Spinal cord (tissue), 10 donors: ENCODE data around the gene TCP11. TPM values are rescaled to one million over a fixed set of nuclear protein-coding genes. Genes with fewer than 3 reads are reported as not detected.

ENCODE experiments used
- DNase-seq, 6 donors: peaks; one replicate each; pipeline versions ENCODE4 v3.0.0 to v3.0.0-alpha.2; 2013 to 2015; ENCODE audit warnings: low spot score in 6 of 6, low read depth in 4 of 6
- H3K27ac ChIP-seq: one replicate; pipeline ENCODE4 v1.5.1; 2013; ENCODE audit warnings: low read depth, low read length, control low read depth
- H3K27me3 ChIP-seq: one replicate; pipeline ENCODE4 v1.6.1; 2013; ENCODE audit warnings: low read length; ENCODE audit not compliant: control insufficient read depth, insufficient read depth
- H3K36me3 ChIP-seq: one replicate; pipeline ENCODE4 v1.6.1; 2013; ENCODE audit warnings: low read length; ENCODE audit not compliant: control insufficient read depth, insufficient read depth
- H3K4me1 ChIP-seq: one replicate; pipeline ENCODE4 v1.6.1; 2013; ENCODE audit warnings: low read length; ENCODE audit not compliant: control insufficient read depth, insufficient read depth
- H3K4me3 ChIP-seq: one replicate; pipeline ENCODE4 v1.5.1; 2013; ENCODE audit warnings: low read depth, low read length, control low read depth
- H3K9me3 ChIP-seq: one replicate; pipeline ENCODE4 v1.6.1; 2013; ENCODE audit warnings: low read length; ENCODE audit not compliant: control insufficient read depth, insufficient read depth
- WGBS: methylation state at CpG from one replicate; pipeline ENCODE4 v1.1.5; 2013; ENCODE audit warnings: missing lambda C conversion rate; ENCODE audit not compliant: insufficient coverage; 5-methylcytosine and 5-hydroxymethylcytosine counted together
- polyA plus RNA-seq, 2 donors: library from polyadenylated mRNA; unstranded; fragments of 120-200 nt; gene quantifications; one replicate each; pipeline ENCODE4 v1.2.1, GENCODE V29; 2013; ENCODE audit not compliant: insufficient read length in 2 of 2
- total RNA-seq, 2 donors: library from RNA; depleted of rRNA in 1 of 2; stranded (reverse); fragments of 120-200 nt in 1 of 2; fragments of >200 nt in 1 of 2; gene quantifications; one replicate each; pipeline versions ENCODE4 v1.2.3 to v1.2.4, GENCODE V29; 2013 to 2014
- donor health status: healthy.

TCP11 gene
- total and polyA plus RNA-seq, 4 donors, result 0.30 to 2.0 (median 0.45) TPM

- H3K4me3 ChIP-seq, result no peak overlapping the region
- WGBS, result 83% methylated on average over 13 of the region's 18 CpGs
- peak in 1 of 6 donors; percentile 54 for DNase-seq
- no peak overlapping the region for H3K27ac ChIP-seq
- peaks cover 38% of the 10 kb centered on the region for H3K36me3 ChIP-seq
- H3K4me1 ChIP-seq, result peaks cover 34% of the 10 kb centered on the region
- H3K9me3 ChIP-seq, result no peaks in the 10 kb centered on the region
- H3K27me3 ChIP-seq, result no peaks in the 10 kb centered on the region
Measured at GRCh38 chr6:35091346-35092083, 49.6 kb downstream of the TCP11 start.

GRCh38 chr6:35090734-35091133, 50.4 kb downstream of the TCP11 start:
- 68% methylated on average over 10 of the region's 10 CpGs for WGBS
- no peaks in the 10 kb centered on the region for H3K9me3 ChIP-seq
- no peaks in the 10 kb centered on the region for H3K27me3 ChIP-seq
- DNase-seq, result no peak
- no peak overlapping the region for H3K4me3 ChIP-seq
- no peak overlapping the region for H3K27ac ChIP-seq
- H3K4me1 ChIP-seq, result peaks cover 34% of the 10 kb centered on the region
- H3K36me3 ChIP-seq, result peaks cover 46% of the 10 kb centered on the region

GRCh38 chr6:35089935-35090505, 51.1 kb downstream of the TCP11 start:
- 84% methylated on average over 9 of the region's 15 CpGs for WGBS

GRCh38 chr6:35089216-35089934, 51.8 kb downstream of the TCP11 start:
- Histone ChIP-seq H3K27ac (no peak overlapping the region), H3K36me3 (peaks cover 60% of the 10 kb centered on the region), H3K4me1 (peaks cover 34% of the 10 kb centered on the region), H3K9me3 (no peaks in the 10 kb centered on the region), H3K27me3 (no peaks in the 10 kb centered on the region), H3K4me3 (no peak overlapping the region)
- DNase-seq, result no peak
- WGBS, result 82% methylated on average over 19 of the region's 19 CpGs

More at GRCh38 chr6:35089935-35090505, 51.1 kb downstream of the TCP11 start:
- Histone ChIP-seq H3K36me3 (peaks cover 53% of the 10 kb centered on the region), H3K4me3 (no peak overlapping the region), H3K9me3 (no peaks in the 10 kb centered on the region), H3K4me1 (peaks cover 34% of the 10 kb centered on the region), H3K27me3 (no peaks in the 10 kb centered on the region), H3K27ac (no peak overlapping the region)
- DNase-seq, result peak in 2 of 6 donors; percentile 58 to 72

- Histone ChIP-seq H3K9me3 (no peaks in the 10 kb centered on the region), H3K4me3 (no peak overlapping the region), H3K4me1 (peaks cover 34% of the 10 kb centered on the region), H3K36me3 (peaks cover 68% of the 10 kb centered on the region), H3K27me3 (no peaks in the 10 kb centered on the region), H3K27ac (no peak overlapping the region)
- DNase-seq, result no peak
- WGBS, result 82% methylated on average over 21 of the region's 24 CpGs
Measured at GRCh38 chr6:35088281-35089215, 52.6 kb downstream of the TCP11 start.

GRCh38 chr6:35087361-35088280, 53.5 kb downstream of the TCP11 start:
- DNase-seq, result no peak

GRCh38 chr6:35086636-35087360, 54.3 kb downstream of the TCP11 start:
- no peak overlapping the region for H3K4me3 ChIP-seq
- WGBS, result 81% methylated on average over 8 of the region's 12 CpGs
- no peaks in the 10 kb centered on the region for H3K27me3 ChIP-seq
- no peak overlapping the region for H3K27ac ChIP-seq
- peaks cover 44% of the 10 kb centered on the region for H3K4me1 ChIP-seq
- H3K9me3 ChIP-seq, result no peaks in the 10 kb centered on the region
- H3K36me3 ChIP-seq, result peaks cover 86% of the 10 kb centered on the region
- DNase-seq, result no peak

More at GRCh38 chr6:35087361-35088280, 53.5 kb downstream of the TCP11 start:
- no peak overlapping the region for H3K4me3 ChIP-seq
- H3K27me3 ChIP-seq, result no peaks in the 10 kb centered on the region
- H3K4me1 ChIP-seq, result peaks cover 42% of the 10 kb centered on the region
- 84% methylated on average over 16 of the region's 22 CpGs for WGBS
- no peaks in the 10 kb centered on the region for H3K9me3 ChIP-seq
- no peak overlapping the region for H3K27ac ChIP-seq
- H3K36me3 ChIP-seq, result peaks cover 77% of the 10 kb centered on the region

- Histone ChIP-seq H3K27me3 (no peaks in the 10 kb centered on the region), H3K4me3 (no peak overlapping the region), H3K4me1 (peaks cover 44% of the 10 kb centered on the region), H3K36me3 (peaks cover 91% of the 10 kb centered on the region), H3K27ac (no peak overlapping the region), H3K9me3 (no peaks in the 10 kb centered on the region)
- no peak for DNase-seq
- WGBS, result 83% methylated on average over 10 of the region's 10 CpGs
Measured at GRCh38 chr6:35086282-35086632, 54.9 kb downstream of the TCP11 start.
